ENCODE results near the gene LIME1. TPM values are rescaled to one million over a fixed set of nuclear protein-coding genes. Genes with fewer than 3 reads are reported as not detected.

LIME1 gene
- total and polyA plus RNA-seq, 2 of the 8 experiments (the other 6 are each of a cell fraction or from before 2014, with no cell fraction given), result 4.5 to 5.9 TPM

GRCh38 chr20:63739130-63740069, 2.9 kb downstream of the LIME1 start, which contains the start of gene SLC2A4RG (continued):
- TF ChIP-seq, protein P1, sequence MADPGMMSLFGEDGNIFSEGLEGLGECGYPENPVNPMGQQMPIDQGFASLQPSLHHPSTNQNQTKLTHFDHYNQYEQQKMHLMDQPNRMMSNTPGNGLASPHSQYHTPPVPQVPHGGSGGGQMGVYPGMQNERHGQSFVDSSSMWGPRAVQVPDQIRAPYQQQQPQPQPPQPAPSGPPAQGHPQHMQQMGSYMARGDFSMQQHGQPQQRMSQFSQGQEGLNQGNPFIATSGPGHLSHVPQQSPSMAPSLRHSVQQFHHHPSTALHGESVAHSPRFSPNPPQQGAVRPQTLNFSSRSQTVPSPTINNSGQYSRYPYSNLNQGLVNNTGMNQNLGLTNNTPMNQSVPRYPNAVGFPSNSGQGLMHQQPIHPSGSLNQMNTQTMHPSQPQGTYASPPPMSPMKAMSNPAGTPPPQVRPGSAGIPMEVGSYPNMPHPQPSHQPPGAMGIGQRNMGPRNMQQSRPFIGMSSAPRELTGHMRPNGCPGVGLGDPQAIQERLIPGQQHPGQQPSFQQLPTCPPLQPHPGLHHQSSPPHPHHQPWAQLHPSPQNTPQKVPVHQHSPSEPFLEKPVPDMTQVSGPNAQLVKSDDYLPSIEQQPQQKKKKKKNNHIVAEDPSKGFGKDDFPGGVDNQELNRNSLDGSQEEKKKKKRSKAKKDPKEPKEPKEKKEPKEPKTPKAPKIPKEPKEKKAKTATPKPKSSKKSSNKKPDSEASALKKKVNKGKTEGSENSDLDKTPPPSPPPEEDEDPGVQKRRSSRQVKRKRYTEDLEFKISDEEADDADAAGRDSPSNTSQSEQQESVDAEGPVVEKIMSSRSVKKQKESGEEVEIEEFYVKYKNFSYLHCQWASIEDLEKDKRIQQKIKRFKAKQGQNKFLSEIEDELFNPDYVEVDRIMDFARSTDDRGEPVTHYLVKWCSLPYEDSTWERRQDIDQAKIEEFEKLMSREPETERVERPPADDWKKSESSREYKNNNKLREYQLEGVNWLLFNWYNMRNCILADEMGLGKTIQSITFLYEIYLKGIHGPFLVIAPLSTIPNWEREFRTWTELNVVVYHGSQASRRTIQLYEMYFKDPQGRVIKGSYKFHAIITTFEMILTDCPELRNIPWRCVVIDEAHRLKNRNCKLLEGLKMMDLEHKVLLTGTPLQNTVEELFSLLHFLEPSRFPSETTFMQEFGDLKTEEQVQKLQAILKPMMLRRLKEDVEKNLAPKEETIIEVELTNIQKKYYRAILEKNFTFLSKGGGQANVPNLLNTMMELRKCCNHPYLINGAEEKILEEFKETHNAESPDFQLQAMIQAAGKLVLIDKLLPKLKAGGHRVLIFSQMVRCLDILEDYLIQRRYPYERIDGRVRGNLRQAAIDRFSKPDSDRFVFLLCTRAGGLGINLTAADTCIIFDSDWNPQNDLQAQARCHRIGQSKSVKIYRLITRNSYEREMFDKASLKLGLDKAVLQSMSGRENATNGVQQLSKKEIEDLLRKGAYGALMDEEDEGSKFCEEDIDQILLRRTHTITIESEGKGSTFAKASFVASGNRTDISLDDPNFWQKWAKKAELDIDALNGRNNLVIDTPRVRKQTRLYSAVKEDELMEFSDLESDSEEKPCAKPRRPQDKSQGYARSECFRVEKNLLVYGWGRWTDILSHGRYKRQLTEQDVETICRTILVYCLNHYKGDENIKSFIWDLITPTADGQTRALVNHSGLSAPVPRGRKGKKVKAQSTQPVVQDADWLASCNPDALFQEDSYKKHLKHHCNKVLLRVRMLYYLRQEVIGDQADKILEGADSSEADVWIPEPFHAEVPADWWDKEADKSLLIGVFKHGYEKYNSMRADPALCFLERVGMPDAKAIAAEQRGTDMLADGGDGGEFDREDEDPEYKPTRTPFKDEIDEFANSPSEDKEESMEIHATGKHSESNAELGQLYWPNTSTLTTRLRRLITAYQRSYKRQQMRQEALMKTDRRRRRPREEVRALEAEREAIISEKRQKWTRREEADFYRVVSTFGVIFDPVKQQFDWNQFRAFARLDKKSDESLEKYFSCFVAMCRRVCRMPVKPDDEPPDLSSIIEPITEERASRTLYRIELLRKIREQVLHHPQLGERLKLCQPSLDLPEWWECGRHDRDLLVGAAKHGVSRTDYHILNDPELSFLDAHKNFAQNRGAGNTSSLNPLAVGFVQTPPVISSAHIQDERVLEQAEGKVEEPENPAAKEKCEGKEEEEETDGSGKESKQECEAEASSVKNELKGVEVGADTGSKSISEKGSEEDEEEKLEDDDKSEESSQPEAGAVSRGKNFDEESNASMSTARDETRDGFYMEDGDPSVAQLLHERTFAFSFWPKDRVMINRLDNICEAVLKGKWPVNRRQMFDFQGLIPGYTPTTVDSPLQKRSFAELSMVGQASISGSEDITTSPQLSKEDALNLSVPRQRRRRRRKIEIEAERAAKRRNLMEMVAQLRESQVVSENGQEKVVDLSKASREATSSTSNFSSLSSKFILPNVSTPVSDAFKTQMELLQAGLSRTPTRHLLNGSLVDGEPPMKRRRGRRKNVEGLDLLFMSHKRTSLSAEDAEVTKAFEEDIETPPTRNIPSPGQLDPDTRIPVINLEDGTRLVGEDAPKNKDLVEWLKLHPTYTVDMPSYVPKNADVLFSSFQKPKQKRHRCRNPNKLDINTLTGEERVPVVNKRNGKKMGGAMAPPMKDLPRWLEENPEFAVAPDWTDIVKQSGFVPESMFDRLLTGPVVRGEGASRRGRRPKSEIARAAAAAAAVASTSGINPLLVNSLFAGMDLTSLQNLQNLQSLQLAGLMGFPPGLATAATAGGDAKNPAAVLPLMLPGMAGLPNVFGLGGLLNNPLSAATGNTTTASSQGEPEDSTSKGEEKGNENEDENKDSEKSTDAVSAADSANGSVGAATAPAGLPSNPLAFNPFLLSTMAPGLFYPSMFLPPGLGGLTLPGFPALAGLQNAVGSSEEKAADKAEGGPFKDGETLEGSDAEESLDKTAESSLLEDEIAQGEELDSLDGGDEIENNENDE (IDR thresholded peaks at IDR 0.05; ENCODE audit: insufficient replicate concordance, low read length), result no peak
